ENCODE data around the gene SLC30A7.

GRCh38 chr1:100891380-100891779 is 4.5 kb upstream of the SLC30A7 start:
- no peak for TF ChIP-seq CTCF (IDR thresholded peaks at IDR 0.05; ENCODE audit: insufficient read depth, low read depth, low read length)
- no peak for TF ChIP-seq EZH2 (IDR thresholded peaks at IDR 0.05; ENCODE audit: insufficient read depth, low read length)
